DMS79 treated with DMSO at 0.1 percent for 48 hours (cell line): ENCODE results near the gene LMNTD1.
"Not testable (repeated sequence)": the region's sequence is repeated elsewhere in the genome, so short reads cannot be mapped to it uniquely, and the experiment has no call there.

Source experiments
- DNase-seq: peaks from one replicate; lab custom pipeline; 2025; lab: John Stamatoyannopoulos, UW

LMNTD1 gene

GRCh38 chr12:25433024-25433423 is 120.1 kb downstream of the LMNTD1 start:
- DNase-seq, result no peak

- no peak for DNase-seq
Measured at GRCh38 chr12:25427337-25428249, 125.5 kb downstream of the LMNTD1 start.

- not testable (repeated sequence) for DNase-seq
Measured at GRCh38 chr12:25426821-25427220, 126.3 kb downstream of the LMNTD1 start.
